Mesenchymal stem cell (in vitro differentiated cells and primary cell): Measurements from ENCODE around the gene CPNE4.

Experiments
- DNase-seq: peaks from one replicate; pipeline ENCODE4 v3.0.0-alpha.2; 2013
- H2AFZ ChIP-seq: one replicate; pipeline ENCODE4 v1.6.1; 2013; ENCODE audit warnings: low read depth, mild to moderate bottlenecking, control low read depth, inconsistent platforms, low read length, moderate library complexity
- H2AK5ac ChIP-seq: 2 replicates; pipeline ENCODE4 v1.6.1; 2013; ENCODE audit warnings: low read length, moderate library complexity, mild to moderate bottlenecking, inconsistent platforms; ENCODE audit not compliant: severe bottlenecking
- H2BK120ac ChIP-seq: one replicate; pipeline ENCODE4 v1.6.1; 2013; ENCODE audit warnings: low read depth, mild to moderate bottlenecking, inconsistent platforms, low read length, moderate library complexity
- H2BK12ac ChIP-seq, 2 experiments: one replicate each; pipeline ENCODE4 v1.6.1; 2013; ENCODE audit warnings: inconsistent platforms in 2 of 2, low read length in 2 of 2, mild to moderate bottlenecking in 2 of 2, moderate library complexity in 2 of 2, control low read depth in 1 of 2
- H2BK15ac ChIP-seq: one replicate; pipeline ENCODE4 v1.6.1; 2013; ENCODE audit warnings: mild to moderate bottlenecking, low read depth, inconsistent platforms; ENCODE audit not compliant: poor library complexity, severe bottlenecking
- H2BK5ac ChIP-seq: 2 replicates; pipeline ENCODE4 v1.6.1; 2013; ENCODE audit warnings: low read depth, mild to moderate bottlenecking, low read length, control low read depth, inconsistent platforms; ENCODE audit not compliant: poor library complexity, severe bottlenecking
- H3K14ac ChIP-seq, 2 experiments: one replicate each; pipeline ENCODE4 v1.6.1; 2013; ENCODE audit warnings: inconsistent platforms in 2 of 2, low read length in 2 of 2, control low read depth in 1 of 2, mild to moderate bottlenecking in 1 of 2, moderate library complexity in 1 of 2
- H3K18ac ChIP-seq, 2 experiments: one replicate each; pipeline ENCODE4 v1.6.1; 2013; ENCODE audit warnings: inconsistent platforms in 2 of 2, low read length in 2 of 2, control low read depth in 1 of 2, low read depth in 1 of 2, mild to moderate bottlenecking in 1 of 2
- H3K23ac ChIP-seq, 2 experiments: one replicate each; pipeline ENCODE4 v1.6.1; 2013; ENCODE audit warnings: inconsistent platforms in 2 of 2, low read length in 2 of 2, mild to moderate bottlenecking in 2 of 2, moderate library complexity in 2 of 2, control low read depth in 1 of 2
- H3K27ac ChIP-seq: 2 replicates; pipeline ENCODE4 v1.5.1; 2013; ENCODE audit warnings: mild to moderate bottlenecking, moderate library complexity, low read length, control low read depth, inconsistent platforms; ENCODE audit not compliant: poor library complexity, severe bottlenecking
- H3K27me3 ChIP-seq, 2 experiments: 2 replicates each; pipeline versions ENCODE4 v1.6.1 to v1.7.0; 2013; ENCODE audit warnings: low read length in 2 of 2, mild to moderate bottlenecking in 2 of 2, moderate library complexity in 2 of 2, control low read depth in 1 of 2, inconsistent platforms in 1 of 2; ENCODE audit not compliant: control insufficient read depth in 1 of 2, insufficient read depth in 1 of 2
- H3K36me3 ChIP-seq, 2 experiments: 2 replicates each; pipeline versions ENCODE4 v1.6.1 to v1.7.0; 2013; ENCODE audit warnings: low read length in 2 of 2, control low read depth in 1 of 2, inconsistent platforms in 1 of 2, low read depth in 1 of 2, mild to moderate bottlenecking in 1 of 2; ENCODE audit not compliant: insufficient read depth in 2 of 2, control insufficient read depth in 1 of 2
- H3K4ac ChIP-seq, 2 experiments: one replicate each; pipeline ENCODE4 v1.6.1; 2013; ENCODE audit warnings: inconsistent platforms in 2 of 2, low read length in 2 of 2, mild to moderate bottlenecking in 2 of 2, moderate library complexity in 2 of 2, control low read depth in 1 of 2, low read depth in 1 of 2
- H3K4me1 ChIP-seq: 2 replicates; pipeline ENCODE4 v1.6.1; 2013; ENCODE audit warnings: low read depth, low read length, control low read depth; ENCODE audit not compliant: control insufficient read depth, insufficient read depth
- H3K4me2 ChIP-seq: 2 replicates; pipeline ENCODE4 v1.6.1; 2013; ENCODE audit warnings: low read length, mild to moderate bottlenecking, inconsistent platforms; ENCODE audit not compliant: poor library complexity, severe bottlenecking
- H3K4me3 ChIP-seq, 2 experiments: 2 replicates each; pipeline versions ENCODE4 v1.5.1 to v1.7.0; 2013; ENCODE audit warnings: low read length in 2 of 2, mild to moderate bottlenecking in 2 of 2, control low read depth in 1 of 2, low read depth in 1 of 2; ENCODE audit not compliant: insufficient read depth in 1 of 2
- H3K79me1 ChIP-seq: replicated peaks from 2 replicates; pipeline ENCODE4 v1.6.1; 2013; ENCODE audit warnings: mild to moderate bottlenecking, control low read depth, low read length, inconsistent platforms; ENCODE audit not compliant: poor library complexity, severe bottlenecking
- H3K9ac ChIP-seq: 2 replicates; pipeline ENCODE4 v1.7.0; 2013; ENCODE audit warnings: mild to moderate bottlenecking, low read length, moderate library complexity
- H3K9me3 ChIP-seq: 2 replicates; pipeline ENCODE4 v1.7.0; 2013; ENCODE audit warnings: mild to moderate bottlenecking, low read length; ENCODE audit not compliant: control insufficient read depth
- H4K8ac ChIP-seq: one replicate; pipeline ENCODE4 v1.6.1; 2013; ENCODE audit warnings: inconsistent platforms, mild to moderate bottlenecking, low read length, moderate library complexity
- H4K91ac ChIP-seq: one replicate; pipeline ENCODE4 v1.6.1; 2013; ENCODE audit warnings: mild to moderate bottlenecking, low read length, inconsistent platforms
- WGBS: methylation state at CpG from one replicate; pipeline ENCODE4 v1.1.7; 2013; ENCODE audit warnings: mixed read lengths; 5-methylcytosine and 5-hydroxymethylcytosine counted together

The CPNE4 gene

GRCh38 chr3:131711114-131711768 is 323.6 kb downstream of the CPNE4 start:
- H2BK5ac ChIP-seq, result no peak overlapping the region
- no peaks in the 10 kb centered on the region for H3K79me1 ChIP-seq
- no peak overlapping the region for H3K18ac ChIP-seq
- no peaks in the 10 kb centered on the region for H3K4me1 ChIP-seq
- H3K14ac ChIP-seq, result no peak overlapping the region
- H3K4me2 ChIP-seq, result no peak overlapping the region
- H3K27ac ChIP-seq, result no peak overlapping the region
- H2AK5ac ChIP-seq, result no peak overlapping the region
- 53% methylated on average over 7 of the region's 7 CpGs for WGBS
- DNase-seq, result no peak
- no peaks in the 10 kb centered on the region for H3K27me3 ChIP-seq
- no peak overlapping the region for H2BK15ac ChIP-seq
- H3K4me3 ChIP-seq, result no peak overlapping the region
- H3K36me3 ChIP-seq, result no peaks in the 10 kb centered on the region
- no peaks in the 10 kb centered on the region for H3K9me3 ChIP-seq
- H3K23ac ChIP-seq, result no peak overlapping the region
- H2AFZ ChIP-seq, result no peak overlapping the region
- no peak overlapping the region for H3K9ac ChIP-seq
- H4K91ac ChIP-seq, result no peak overlapping the region
- no peak overlapping the region for H2BK12ac ChIP-seq
- no peak overlapping the region for H4K8ac ChIP-seq
- no peak overlapping the region for H2BK120ac ChIP-seq
- no peak overlapping the region for H3K4ac ChIP-seq

GRCh38 chr3:131708241-131708640 is 326.6 kb downstream of the CPNE4 start:
- Histone ChIP-seq H3K4me1 (no peaks in the 10 kb centered on the region), H2BK15ac (no peak overlapping the region), H3K36me3 (no peaks in the 10 kb centered on the region), H3K23ac (no peak overlapping the region), H2BK12ac (no peak overlapping the region), H2AFZ (no peak overlapping the region), H4K8ac (no peak overlapping the region), H3K18ac (no peak overlapping the region), H4K91ac (no peak overlapping the region), H3K27me3 (no peaks in the 10 kb centered on the region), H2BK5ac (no peak overlapping the region), H2BK120ac (no peak overlapping the region), H2AK5ac (no peak overlapping the region), H3K9ac (no peak overlapping the region), H3K27ac (no peak overlapping the region), H3K79me1 (no peaks in the 10 kb centered on the region), H3K9me3 (no peaks in the 10 kb centered on the region), H3K4me2 (no peak overlapping the region), H3K4me3 (no peak overlapping the region), H3K4ac (no peak overlapping the region), H3K14ac (no peak overlapping the region)
- DNase-seq, result no peak

GRCh38 chr3:131705558-131706051 is 329.2 kb downstream of the CPNE4 start:
- Histone ChIP-seq H2AK5ac (no peak overlapping the region), H3K4ac (no peak overlapping the region), H3K9ac (no peak overlapping the region), H3K9me3 (no peaks in the 10 kb centered on the region), H4K91ac (no peak overlapping the region), H2BK15ac (no peak overlapping the region), H2BK5ac (no peak overlapping the region), H3K4me1 (no peaks in the 10 kb centered on the region), H3K23ac (no peak overlapping the region), H3K18ac (no peak overlapping the region), H3K36me3 (no peaks in the 10 kb centered on the region), H2BK12ac (no peak overlapping the region), H2AFZ (no peak overlapping the region), H4K8ac (no peak overlapping the region), H3K4me3 (no peak overlapping the region), H3K79me1 (no peaks in the 10 kb centered on the region), H3K27ac (no peak overlapping the region), H2BK120ac (no peak overlapping the region), H3K4me2 (no peak overlapping the region), H3K27me3 (peaks cover 0 to 3% of the 10 kb centered on the region in 2 experiments), H3K14ac (no peak overlapping the region)
- DNase-seq, result no peak
- WGBS, result 69% methylated on average over 2 of the region's 3 CpGs

- no peak overlapping the region for H3K4ac ChIP-seq
- H3K4me3 ChIP-seq, result no peak overlapping the region
- no peak overlapping the region for H2AK5ac ChIP-seq
- H3K79me1 ChIP-seq, result no peaks in the 10 kb centered on the region
- no peak overlapping the region for H3K18ac ChIP-seq
- no peak overlapping the region for H2AFZ ChIP-seq
- no peak overlapping the region for H2BK15ac ChIP-seq
- no peak overlapping the region for H3K23ac ChIP-seq
- H3K36me3 ChIP-seq, result no peaks in the 10 kb centered on the region
- no peaks in the 10 kb centered on the region for H3K9me3 ChIP-seq
- H2BK120ac ChIP-seq, result no peak overlapping the region
- no peak overlapping the region for H4K91ac ChIP-seq
- no peak overlapping the region for H3K9ac ChIP-seq
- H4K8ac ChIP-seq, result no peak overlapping the region
- no peaks in the 10 kb centered on the region for H3K4me1 ChIP-seq
- no peak overlapping the region for H2BK5ac ChIP-seq
- H3K4me2 ChIP-seq, result no peak overlapping the region
- DNase-seq, result no peak
- peaks cover 0 to 3% of the 10 kb centered on the region in 2 experiments for H3K27me3 ChIP-seq
- 63% methylated on average over 1 of the region's 1 CpG for WGBS
- no peak overlapping the region for H2BK12ac ChIP-seq
- H3K27ac ChIP-seq, result no peak overlapping the region
- no peak overlapping the region for H3K14ac ChIP-seq
Observed at GRCh38 chr3:131705099-131705498, 329.7 kb downstream of the CPNE4 start.
